ENCODE measurements around the gene MYO16.

The MYO16 gene

GRCh38 chr13:109255141-109255856 is 625.9 kb downstream of the MYO16 start:
- DNase-seq, result no peak

GRCh38 chr13:109256866-109257760 is 627.7 kb downstream of the MYO16 start:
- peak; percentile 4 for DNase-seq
